ENCODE measurements around the gene PLXNA1.

The PLXNA1 gene

GRCh38 chr3:126982471-126983175 is at the start of gene PLXNA1:
Gene PLXNA1 (plus strand): TSS chr3:126983115. CDS start chr3:126988594, 5,479 bp downstream.
- peak; percentile 93 for DNase-seq

- DNase-seq = no peak
These were observed 48.8 kb upstream of the PLXNA1 start for GRCh38 chr3:126934031-126934531.

- DNase-seq = no peak
These were observed 47.9 kb upstream of the PLXNA1 start for GRCh38 chr3:126934991-126935390.

GRCh38 chr3:126935756-126936509 is 47.0 kb upstream of the PLXNA1 start:
- no peak for DNase-seq

- DNase-seq = no peak
These were observed 46.0 kb upstream of the PLXNA1 start for GRCh38 chr3:126936853-126937425.

GRCh38 chr3:126937533-126937932 is 45.4 kb upstream of the PLXNA1 start:
- no peak for DNase-seq

- DNase-seq = no peak
These were observed 44.9 kb upstream of the PLXNA1 start for GRCh38 chr3:126937973-126938372.

- DNase-seq = no peak
These were observed 44.2 kb upstream of the PLXNA1 start for GRCh38 chr3:126938520-126939337.

- DNase-seq = no peak
These were observed 43.6 kb upstream of the PLXNA1 start for GRCh38 chr3:126939338-126939718.

GRCh38 chr3:126939733-126940132 is 43.2 kb upstream of the PLXNA1 start:
- no peak for DNase-seq

- no peak for DNase-seq
These were observed 41.1 kb upstream of the PLXNA1 start for GRCh38 chr3:126941721-126942270.

- no peak for DNase-seq
These were observed 38.6 kb upstream of the PLXNA1 start for GRCh38 chr3:126944089-126944965.

GRCh38 chr3:126945171-126945721 is 37.7 kb upstream of the PLXNA1 start:
- DNase-seq = no peak

- no peak for DNase-seq
These were observed 37.0 kb upstream of the PLXNA1 start for GRCh38 chr3:126945891-126946290.

GRCh38 chr3:126946405-126946804 is 36.5 kb upstream of the PLXNA1 start:
- no peak for DNase-seq

- DNase-seq = no peak
These were observed 35.5 kb upstream of the PLXNA1 start for GRCh38 chr3:126947429-126947828.

GRCh38 chr3:126948980-126949535 is 33.9 kb upstream of the PLXNA1 start:
- no peak for DNase-seq

- no peak for DNase-seq
These were observed 31.4 kb upstream of the PLXNA1 start for GRCh38 chr3:126951561-126951960.

- no peak for DNase-seq
These were observed 30.5 kb upstream of the PLXNA1 start for GRCh38 chr3:126952261-126952982.

GRCh38 chr3:126952983-126953660 is 29.8 kb upstream of the PLXNA1 start:
- no peak for DNase-seq
